Stomach (tissue), 9 donors: ENCODE results near the gene NUP93. TPM values are rescaled to one million over a fixed set of nuclear protein-coding genes. Genes with fewer than 3 reads are reported as not detected.
"Not testable (repeated sequence)": the region's sequence is repeated elsewhere in the genome, so short reads cannot be mapped to it uniquely, and the experiment has no call there.

ENCODE experiments used
- DNase-seq, 2 donors: peaks; one replicate each; pipeline versions ENCODE4 v3.0.0 to v3.0.0-alpha.2; 2013 to 2019
- H3K27ac ChIP-seq, 5 donors: fragments of 200-600 bp in 4 of 5; sonication (generic) in 4 of 5; one replicate each; pipeline ENCODE4 v1.5.1; 2013 to 2019; ENCODE audit warnings: mild to moderate bottlenecking in 1 of 5, moderate library complexity in 1 of 5
- H3K27me3 ChIP-seq, 3 donors: fragments of 200-600 bp; sonication (generic); one replicate each; pipeline ENCODE4 v1.5.1; 2017 to 2019; ENCODE audit warnings: mixed run types in 1 of 3
- H3K36me3 ChIP-seq, 4 donors: fragments of 200-600 bp; sonication (generic); 1 replicate in 3 of 4; 2 replicates in 1 of 4; pipeline ENCODE4 v1.5.1; 2016 to 2019
- H3K4me1 ChIP-seq, 4 donors: fragments of 200-600 bp; sonication (generic); one replicate each; pipeline ENCODE4 v1.5.1; 2016 to 2019
- H3K4me3 ChIP-seq, 4 donors: fragments of 200-600 bp; sonication (generic) in 3 of 4; one replicate each; pipeline ENCODE4 v1.5.1; 2016 to 2019; ENCODE audit warnings: mild to moderate bottlenecking in 1 of 4
- H3K9me3 ChIP-seq, 4 donors: fragments of 200-600 bp; sonication (generic); one replicate each; pipeline ENCODE4 v1.5.1; 2016 to 2019
- CTCF ChIP-seq, 7 experiments: fragments of 450-650 bp in 4 of 7; fragments of 200-600 bp in 3 of 7; sonication (generic) in 3 of 7; IDR thresholded peaks; one replicate each; pipeline ENCODE4 v1.5.1; 2016 to 2019; ENCODE audit warnings: antibody characterized with exemption in 7 of 7, control low read depth in 2 of 7, mild to moderate bottlenecking in 1 of 7
- EP300 ChIP-seq: sonication (generic); formaldehyde crosslinking; IDR thresholded peaks from one replicate; pipeline ENCODE4 v1.6.1; 2017; ENCODE audit warnings: antibody characterized with exemption
- POLR2A ChIP-seq, 4 donors: fragments of 450-650 bp; IDR thresholded peaks; one replicate each; pipeline ENCODE4 v1.6.1; 2016; ENCODE audit warnings: antibody characterized with exemption in 4 of 4, control low read depth in 2 of 4, mild to moderate bottlenecking in 1 of 4, moderate library complexity in 1 of 4
- POLR2AphosphoS5 ChIP-seq, 3 donors: sonication (generic); formaldehyde crosslinking; IDR thresholded peaks; one replicate each; pipeline ENCODE4 v1.6.1; 2016; ENCODE audit warnings: antibody characterized with exemption in 3 of 3
- WGBS, 5 donors: extraction: QIAGEN DNeasy Blood & Tissue Kit in 3 of 5; methylation state at CpG; one replicate each; pipeline versions ENCODE4 v1.1.5 to v1.1.7; 2013 to 2018; 5-methylcytosine and 5-hydroxymethylcytosine counted together
- intact Hi-C: fragments of 100-400 bp; cut with DNase I; formaldehyde crosslinking; loops from one replicate; pipeline ENCODE4 v1.15.1; 2023; ENCODE audit warnings: low total_unique reads
- polyA plus RNA-seq, 3 donors: library from polyadenylated mRNA; stranded (reverse); fragments of 200-250 nt; gene quantifications; one replicate each; pipeline ENCODE4 v1.2.3, GENCODE V29; 2013
- total RNA-seq, 5 donors: library from RNA; depleted of rRNA; stranded (reverse); fragments of >200 nt; gene quantifications; one replicate each; pipeline versions ENCODE4 v1.1.0 to v1.2.3, GENCODE V29; 2014 to 2016
- donor health status: healthy with polysubstance abuse.
- donor health status: Bipolar disorder and iron deficiency.
- donor health status: healthy.

Gene NUP93
- total and polyA plus RNA-seq, 8 donors: 26.7 to 184 (median 47.2) TPM

GRCh38 chr16:56795011-56795410 is 65.1 kb downstream of the NUP93 start:
- no peak overlapping the region for H3K4me3 ChIP-seq
- DNase-seq: no peak
- H3K9me3 ChIP-seq: no peaks in the 10 kb centered on the region
- no peak overlapping the region for H3K27ac ChIP-seq
- no peaks in the 10 kb centered on the region for H3K4me1 ChIP-seq
- 59 to 75% (median 74%) methylated on average over 3 of the region's 3 CpGs for WGBS, 5 donors
- TF ChIP-seq POLR2A (IDR thresholded peaks at IDR 0.05): no peak
- TF ChIP-seq CTCF (IDR thresholded peaks at IDR 0.05): no peak
- no peak for TF ChIP-seq POLR2AphosphoS5 (IDR thresholded peaks at IDR 0.05)
- TF ChIP-seq EP300: no peak
- intact Hi-C loops: no loop called here
- H3K27me3 ChIP-seq: no peaks in the 10 kb centered on the region
- peaks cover 0 to 14% (median 12%) of the 10 kb centered on the region in 4 donors for H3K36me3 ChIP-seq

- H3K27me3 ChIP-seq, H3K4me1 ChIP-seq, intact Hi-C loops, H3K27ac ChIP-seq, H3K9me3 ChIP-seq, DNase-seq, H3K4me3 ChIP-seq: not testable (repeated sequence)
- 90 to 100% (median 94%) methylated on average over 2 of the region's 2 CpGs for WGBS, 5 donors
- peaks cover 0 to 18% (median 12%) of the 10 kb centered on the region in 4 donors for H3K36me3 ChIP-seq
Observed at GRCh38 chr16:56797038-56797437, 67.1 kb downstream of the NUP93 start.

DNA sequence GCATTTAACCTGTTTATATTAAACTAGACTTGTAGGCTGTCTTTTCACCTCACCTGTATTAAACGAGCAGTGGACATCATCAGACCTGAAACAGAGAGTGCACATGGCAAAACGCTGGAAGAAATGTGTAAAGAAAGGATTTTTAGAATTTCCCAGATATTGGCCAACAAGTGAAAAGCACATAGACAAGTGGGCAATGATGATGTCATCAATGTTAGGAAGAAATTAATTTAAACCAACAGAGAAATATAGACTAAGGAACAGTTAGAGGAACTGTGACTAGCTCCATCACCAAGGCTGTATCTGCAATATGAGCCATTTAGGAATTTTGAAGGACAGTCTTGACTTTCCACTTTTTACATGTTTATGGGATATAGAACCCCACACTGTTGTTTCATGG is 67.9 kb downstream of the NUP93 start:
- H3K4me1 ChIP-seq: no peaks in the 10 kb centered on the region
- TF ChIP-seq POLR2A (IDR thresholded peaks at IDR 0.05) (no peak), EP300 (no peak), POLR2AphosphoS5 (IDR thresholded peaks at IDR 0.05) (no peak), CTCF (IDR thresholded peaks at IDR 0.05) (no peak)
- 86 to 96% (median 91%) methylated on average over 2 of the region's 2 CpGs for WGBS, 5 donors

DNA sequence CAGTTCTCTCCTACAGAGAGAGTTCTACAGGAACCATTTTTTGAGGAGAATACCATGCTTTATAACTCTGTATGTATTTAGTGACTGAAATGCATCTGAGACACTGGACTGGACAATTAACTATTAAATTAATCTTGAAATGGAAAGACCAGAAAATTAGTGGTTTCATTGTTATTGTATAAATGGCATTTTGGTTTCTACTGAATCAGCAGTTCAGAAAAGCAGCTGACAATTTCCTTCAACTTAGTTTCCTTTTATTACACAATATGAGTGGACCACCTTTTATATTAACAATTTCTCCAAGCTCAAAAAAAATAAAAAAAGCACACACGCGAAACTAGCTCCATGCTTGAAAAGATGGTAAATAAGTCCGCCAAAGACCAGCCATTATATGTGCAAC is 69.0 kb downstream of the NUP93 start:
- Histone ChIP-seq H3K4me1 (no peaks in the 10 kb centered on the region), H3K36me3 (peaks cover 0 to 20% (median 12%) of the 10 kb centered on the region in 4 donors), H3K9me3 (no peaks in the 10 kb centered on the region), H3K27me3 (no peaks in the 10 kb centered on the region), H3K4me3 (no peak overlapping the region), H3K27ac (no peak overlapping the region)
- DNase-seq: no peak
- intact Hi-C loops: no loop called here
- TF ChIP-seq POLR2AphosphoS5 (IDR thresholded peaks at IDR 0.05): no peak
- TF ChIP-seq CTCF (IDR thresholded peaks at IDR 0.05): no peak
- TF ChIP-seq POLR2A (IDR thresholded peaks at IDR 0.05): no peak
- TF ChIP-seq EP300: no peak
- WGBS, 5 donors: 93 to 99% (median 96%) methylated on average over 3 of the region's 3 CpGs

More for the DNA sequence above, 67.9 kb downstream of the NUP93 start:
- no peak overlapping the region for H3K27ac ChIP-seq
- H3K4me3 ChIP-seq: no peak overlapping the region
- no peaks in the 10 kb centered on the region for H3K27me3 ChIP-seq
- no peaks in the 10 kb centered on the region for H3K9me3 ChIP-seq
- no peak for DNase-seq
- intact Hi-C loops: no loop called here
- H3K36me3 ChIP-seq: peaks cover 0 to 20% (median 12%) of the 10 kb centered on the region in 4 donors

- Histone ChIP-seq H3K27ac (no peak overlapping the region), H3K4me1 (no peaks in the 10 kb centered on the region), H3K36me3 (peaks cover 3 to 25% (median 16%) of the 10 kb centered on the region in 4 donors), H3K4me3 (no peak overlapping the region), H3K27me3 (no peaks in the 10 kb centered on the region), H3K9me3 (no peaks in the 10 kb centered on the region)
- no peak for DNase-seq
- WGBS, 5 donors: 78 to 97% (median 92%) methylated on average over 1 of the region's 1 CpG
- intact Hi-C loops: no loop called here
- no peak for TF ChIP-seq EP300
- TF ChIP-seq CTCF (IDR thresholded peaks at IDR 0.05): no peak
- TF ChIP-seq POLR2A (IDR thresholded peaks at IDR 0.05): no peak
- no peak for TF ChIP-seq POLR2AphosphoS5 (IDR thresholded peaks at IDR 0.05)
Observed at GRCh38 chr16:56800355-56800754, 70.4 kb downstream of the NUP93 start.
